H1 (cell line): ENCODE data around the gene MIER3.

Source experiments
- ASH2L ChIP-seq: fragments of 200-600, 300-600 bp; sonication (generic); IDR thresholded peaks from one replicate; pipeline ENCODE4 v1.7.1; 2017; ENCODE audit warnings: low read length
- CHD1 ChIP-seq: IDR thresholded peaks from 2 replicates; pipeline ENCODE4 v1.6.1; 2012; ENCODE audit warnings: low read depth, low read length, improper control_type of control experiment
- EGR1 ChIP-seq: IDR thresholded peaks from 2 replicates; pipeline ENCODE4 v1.6.1; 2011; ENCODE audit warnings: low read depth, low read length, borderline replicate concordance
- EP300 ChIP-seq, 2 experiments: IDR thresholded peaks; 1 replicate in 1 of 2; 2 replicates in 1 of 2; pipeline ENCODE4 v1.6.1; 2011 to 2012; ENCODE audit warnings: low read depth in 2 of 2, low read length in 2 of 2, mild to moderate bottlenecking in 2 of 2, borderline replicate concordance in 1 of 2, inconsistent platforms in 1 of 2, moderate library complexity in 1 of 2
- HDAC2 ChIP-seq, 2 experiments: fragments of 300-600 bp in 1 of 2; sonication (generic) in 1 of 2; IDR thresholded peaks; 2 replicates each; pipeline ENCODE4 v1.6.1; 2011 to 2012; ENCODE audit warnings: low read depth in 2 of 2, low read length in 2 of 2, mild to moderate bottlenecking in 2 of 2, moderate library complexity in 2 of 2, borderline replicate concordance in 1 of 2, inconsistent platforms in 1 of 2
- POLR2AphosphoS5 ChIP-seq: IDR thresholded peaks from 2 replicates; pipeline ENCODE4 v1.6.1; 2011; ENCODE audit warnings: low read depth, low read length
- SP1 ChIP-seq: IDR thresholded peaks from 2 replicates; pipeline ENCODE4 v1.6.1; 2011; ENCODE audit warnings: low read depth, low read length
- SRF ChIP-seq: IDR thresholded peaks from 2 replicates; pipeline ENCODE4 v1.6.1; 2011; ENCODE audit warnings: mild to moderate bottlenecking, low read depth, low read length, moderate library complexity
- TF ChIP-seq, protein P1 (sequence below): IDR thresholded peaks from 2 replicates; pipeline ENCODE4 v1.6.1; 2012; ENCODE audit warnings: low read length, inconsistent platforms
- TF ChIP-seq, protein P2 (sequence below), 3 experiments: IDR thresholded peaks; 1 replicate in 2 of 3; 2 replicates in 1 of 3; pipeline versions ENCODE4 v1.5.1 to v1.6.1; 2011; ENCODE audit warnings: low read length in 3 of 3, mild to moderate bottlenecking in 3 of 3, inconsistent platforms in 2 of 3, low read depth in 1 of 3, moderate library complexity in 1 of 3; ENCODE audit not compliant: insufficient read depth in 1 of 3; ENCODE audit errors: control extremely low read depth in 1 of 3
- TF ChIP-seq, protein P3 (sequence below): IDR thresholded peaks from 2 replicates; pipeline ENCODE4 v1.6.1; 2012; ENCODE audit warnings: inconsistent platforms

DNA sequence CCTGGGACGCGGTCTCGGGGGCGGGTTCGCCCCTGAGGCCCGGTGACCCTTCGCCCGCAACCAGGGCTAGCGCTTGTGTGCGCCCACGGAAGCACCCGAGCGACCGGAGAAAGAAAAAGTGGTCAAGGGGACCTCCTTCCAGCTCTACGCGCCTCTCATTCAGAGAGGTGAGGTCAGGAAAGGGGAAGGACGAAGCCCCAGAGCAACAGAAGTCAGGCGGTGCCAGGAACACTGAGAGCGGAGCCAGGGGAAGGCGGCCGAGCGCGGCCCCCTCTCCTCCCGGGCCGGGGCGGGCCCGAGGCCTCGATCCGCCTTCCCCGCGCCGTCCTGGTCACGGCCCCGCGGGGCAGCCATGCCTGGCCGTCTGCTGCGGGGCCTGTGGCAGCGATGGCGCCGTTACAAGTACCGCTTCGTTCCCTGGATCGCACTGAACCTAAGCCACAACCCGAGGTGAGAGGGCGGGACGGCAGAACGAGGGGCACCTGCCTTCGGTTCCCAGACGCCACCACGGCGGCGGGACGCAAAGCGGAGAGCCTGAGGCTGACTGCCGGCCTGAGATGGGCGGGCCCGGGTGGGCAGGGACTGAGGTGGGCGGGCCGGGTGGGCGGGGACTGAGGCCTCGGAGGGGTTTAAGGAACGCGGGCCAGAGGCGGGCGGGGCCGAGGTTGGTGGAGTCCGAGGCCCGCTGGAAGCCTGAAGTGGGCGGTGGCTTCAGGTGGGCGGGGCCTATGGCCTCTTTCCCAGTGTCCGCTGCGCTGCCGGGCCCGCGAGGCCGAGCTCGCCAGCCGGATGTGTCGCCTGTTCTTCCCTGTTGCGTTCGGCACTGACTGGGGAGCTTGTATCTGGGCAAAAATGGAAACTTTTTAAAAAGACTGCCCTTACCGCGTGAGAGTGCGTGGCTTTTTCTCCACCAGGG lies 42.4 kb downstream of the MIER3 start, which contains the start of gene SETD9:
- TF ChIP-seq, protein P1, sequence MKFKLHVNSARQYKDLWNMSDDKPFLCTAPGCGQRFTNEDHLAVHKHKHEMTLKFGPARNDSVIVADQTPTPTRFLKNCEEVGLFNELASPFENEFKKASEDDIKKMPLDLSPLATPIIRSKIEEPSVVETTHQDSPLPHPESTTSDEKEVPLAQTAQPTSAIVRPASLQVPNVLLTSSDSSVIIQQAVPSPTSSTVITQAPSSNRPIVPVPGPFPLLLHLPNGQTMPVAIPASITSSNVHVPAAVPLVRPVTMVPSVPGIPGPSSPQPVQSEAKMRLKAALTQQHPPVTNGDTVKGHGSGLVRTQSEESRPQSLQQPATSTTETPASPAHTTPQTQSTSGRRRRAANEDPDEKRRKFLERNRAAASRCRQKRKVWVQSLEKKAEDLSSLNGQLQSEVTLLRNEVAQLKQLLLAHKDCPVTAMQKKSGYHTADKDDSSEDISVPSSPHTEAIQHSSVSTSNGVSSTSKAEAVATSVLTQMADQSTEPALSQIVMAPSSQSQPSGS: no peak
- TF ChIP-seq POLR2AphosphoS5: peak; percentile 94
- TF ChIP-seq, protein P2, sequence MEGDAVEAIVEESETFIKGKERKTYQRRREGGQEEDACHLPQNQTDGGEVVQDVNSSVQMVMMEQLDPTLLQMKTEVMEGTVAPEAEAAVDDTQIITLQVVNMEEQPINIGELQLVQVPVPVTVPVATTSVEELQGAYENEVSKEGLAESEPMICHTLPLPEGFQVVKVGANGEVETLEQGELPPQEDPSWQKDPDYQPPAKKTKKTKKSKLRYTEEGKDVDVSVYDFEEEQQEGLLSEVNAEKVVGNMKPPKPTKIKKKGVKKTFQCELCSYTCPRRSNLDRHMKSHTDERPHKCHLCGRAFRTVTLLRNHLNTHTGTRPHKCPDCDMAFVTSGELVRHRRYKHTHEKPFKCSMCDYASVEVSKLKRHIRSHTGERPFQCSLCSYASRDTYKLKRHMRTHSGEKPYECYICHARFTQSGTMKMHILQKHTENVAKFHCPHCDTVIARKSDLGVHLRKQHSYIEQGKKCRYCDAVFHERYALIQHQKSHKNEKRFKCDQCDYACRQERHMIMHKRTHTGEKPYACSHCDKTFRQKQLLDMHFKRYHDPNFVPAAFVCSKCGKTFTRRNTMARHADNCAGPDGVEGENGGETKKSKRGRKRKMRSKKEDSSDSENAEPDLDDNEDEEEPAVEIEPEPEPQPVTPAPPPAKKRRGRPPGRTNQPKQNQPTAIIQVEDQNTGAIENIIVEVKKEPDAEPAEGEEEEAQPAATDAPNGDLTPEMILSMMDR (IDR thresholded peaks at IDR 0.05; ENCODE audit: control extremely low read depth in 1 of 3, insufficient read depth in 1 of 3, low read depth in 1 of 3, low read length in 3 of 3): no peak
- no peak for TF ChIP-seq SP1
- no peak for TF ChIP-seq EP300 (IDR thresholded peaks at IDR 0.05; ENCODE audit: borderline replicate concordance in 1 of 2, low read depth in 2 of 2, low read length in 2 of 2)
- TF ChIP-seq ASH2L: no peak
- TF ChIP-seq EGR1: no peak
- no peak for TF ChIP-seq HDAC2 (IDR thresholded peaks at IDR 0.05; ENCODE audit: borderline replicate concordance in 1 of 2, low read depth in 2 of 2, low read length in 2 of 2)
- TF ChIP-seq, protein P3, sequence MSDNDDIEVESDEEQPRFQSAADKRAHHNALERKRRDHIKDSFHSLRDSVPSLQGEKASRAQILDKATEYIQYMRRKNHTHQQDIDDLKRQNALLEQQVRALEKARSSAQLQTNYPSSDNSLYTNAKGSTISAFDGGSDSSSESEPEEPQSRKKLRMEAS: peak; percentile 75
- TF ChIP-seq SRF: no peak
- TF ChIP-seq CHD1: no peak
